Keratinocyte (primary cell): ENCODE data around the gene OR2AT4. TPM values are rescaled to one million over a fixed set of nuclear protein-coding genes. Genes with fewer than 3 reads are reported as not detected.
"Not testable (repeated sequence)": the region's sequence is repeated elsewhere in the genome, so short reads cannot be mapped to it uniquely, and the experiment has no call there.

Experiments used
- DNase-seq: peaks from one replicate; pipeline ENCODE4 v3.0.0-alpha.2; 2011; ENCODE audit warnings: low read depth, missing footprints, low spot score
- FAIRE-seq: peaks from 2 replicates; lab custom pipeline; 2011; peaks lifted over from hg19 to GRCh38; lab: Jason Lieb, UNC
- H2AFZ ChIP-seq: 2 replicates; pipeline ENCODE4 v1.6.0; 2012; ENCODE audit warnings: low read length, control low read depth, inconsistent platforms; ENCODE audit not compliant: control insufficient read depth
- H3K27ac ChIP-seq: 2 replicates; pipeline ENCODE4 v1.5.1; 2011; ENCODE audit warnings: low read length; ENCODE audit not compliant: control insufficient read depth, insufficient read depth
- H3K27me3 ChIP-seq: 3 replicates; pipeline ENCODE4 v1.6.0; 2011; ENCODE audit warnings: low read length; ENCODE audit not compliant: control insufficient read depth, insufficient read depth; ENCODE audit errors: extremely low read depth
- H3K36me3 ChIP-seq, 2 experiments: 2 replicates in 1 of 2; 3 replicates in 1 of 2; pipeline ENCODE4 v1.5.1; 2011; ENCODE audit warnings: low read length in 2 of 2, mild to moderate bottlenecking in 1 of 2; ENCODE audit not compliant: control insufficient read depth in 2 of 2, insufficient read depth in 2 of 2; ENCODE audit errors: extremely low read depth in 1 of 2
- H3K4me1 ChIP-seq: 3 replicates; pipeline ENCODE4 v1.5.1; 2011; ENCODE audit warnings: low read length; ENCODE audit not compliant: control insufficient read depth, insufficient read depth; ENCODE audit errors: extremely low read depth
- H3K4me2 ChIP-seq: 3 replicates; pipeline ENCODE4 v1.6.0; 2011; ENCODE audit warnings: low read depth, low read length; ENCODE audit not compliant: control insufficient read depth, insufficient read depth; ENCODE audit errors: extremely low read depth
- H3K4me3 ChIP-seq, 3 experiments: fragments of 200-600 bp in 1 of 3; sonication (generic) in 1 of 3; 2 replicates in 2 of 3; 3 replicates in 1 of 3; pipeline ENCODE4 v1.5.1; 2011 to 2016; ENCODE audit warnings: low read length in 3 of 3, mild to moderate bottlenecking in 3 of 3, control low read depth in 2 of 3, inconsistent platforms in 1 of 3, low read depth in 1 of 3, mixed read lengths in 1 of 3, mixed run types in 1 of 3, moderate library complexity in 1 of 3; ENCODE audit not compliant: control insufficient read depth in 2 of 3, insufficient read depth in 2 of 3; ENCODE audit errors: extremely low read depth in 1 of 3
- H3K79me2 ChIP-seq: 2 replicates; pipeline ENCODE4 v1.6.0; 2012; ENCODE audit warnings: low read length; ENCODE audit not compliant: control insufficient read depth, insufficient read depth
- H3K9ac ChIP-seq: 3 replicates; pipeline ENCODE4 v1.6.0; 2011; ENCODE audit warnings: low read length; ENCODE audit not compliant: control insufficient read depth, insufficient read depth; ENCODE audit errors: extremely low read depth
- H3K9me1 ChIP-seq: 3 replicates; pipeline ENCODE4 v1.6.0; 2011; ENCODE audit warnings: low read length; ENCODE audit not compliant: control insufficient read depth, insufficient read depth; ENCODE audit errors: extremely low read depth
- H3K9me3 ChIP-seq: 2 replicates; pipeline ENCODE4 v1.5.1; 2012; ENCODE audit warnings: low read depth, low read length; ENCODE audit not compliant: control insufficient read depth
- H4K20me1 ChIP-seq: 3 replicates; pipeline ENCODE4 v1.6.0; 2011; ENCODE audit warnings: low read length; ENCODE audit not compliant: control insufficient read depth, insufficient read depth; ENCODE audit errors: extremely low read depth
- EZH2 ChIP-seq: IDR thresholded peaks from one replicate; pipeline ENCODE4 v1.6.1; 2012; ENCODE audit warnings: inconsistent platforms, mild to moderate bottlenecking, low read length, moderate library complexity
- dilution Hi-C: fragments of 300-500 bp; cut with MboI; formaldehyde crosslinking; loops from one replicate; pipeline ENCODE4 v1.7.0; 2020; ENCODE audit warnings: low sequenced_read_pairs; ENCODE audit not compliant: extremely low pct_ligation_motif_present
- polyA plus RNA-seq, 5 experiments: library from polyadenylated mRNA; depleted of rRNA in 3 of 5; stranded (reverse) in 3 of 5; stranded (forward) in 1 of 5; unstranded in 1 of 5; fragments of >200 nt; gene quantifications; 1 replicate in 1 of 5; 2 replicates in 3 of 5; 3 replicates in 1 of 5; pipeline versions ENCODE4 v1.2.1 to v1.2.3, GENCODE V29; 2011 to 2012; ENCODE audit warnings: missing spikeins in 2 of 5, low read depth in 1 of 5, low replicate concordance in 1 of 5
- TF ChIP-seq, protein P1 (sequence below), 3 experiments: IDR thresholded peaks in 1 of 3; conservative IDR thresholded peaks in 1 of 3; optimal IDR thresholded peaks in 1 of 3; 2 replicates in 2 of 3; 3 replicates in 1 of 3; pipeline versions ENCODE3 to v1.5.1; 2011; ENCODE audit warnings: low read length in 3 of 3, mild to moderate bottlenecking in 3 of 3, moderate library complexity in 2 of 3, control low read depth in 1 of 3, inconsistent platforms in 1 of 3; ENCODE audit not compliant: insufficient read depth in 2 of 3; ENCODE audit errors: extremely low read depth in 1 of 3

Gene OR2AT4
- polyA plus RNA-seq, 1 donor (not counting 4 experiments of a cell fraction or from before 2014, with no cell fraction given) = not detected

- Histone ChIP-seq H3K27me3 (no peaks in the 10 kb centered on the region), H3K4me3 (no peak overlapping the region), H3K36me3 (no peaks in the 10 kb centered on the region), H3K79me2 (no peaks in the 10 kb centered on the region), H4K20me1 (no peaks in the 10 kb centered on the region), H3K4me2 (no peak overlapping the region), H3K9ac (no peak overlapping the region), H3K4me1 (no peaks in the 10 kb centered on the region), H2AFZ (no peak overlapping the region), H3K9me3 (no peaks in the 10 kb centered on the region), H3K27ac (no peak overlapping the region), H3K9me1 (no peaks in the 10 kb centered on the region)
- TF ChIP-seq EZH2 = no peak
- TF ChIP-seq, protein P1, sequence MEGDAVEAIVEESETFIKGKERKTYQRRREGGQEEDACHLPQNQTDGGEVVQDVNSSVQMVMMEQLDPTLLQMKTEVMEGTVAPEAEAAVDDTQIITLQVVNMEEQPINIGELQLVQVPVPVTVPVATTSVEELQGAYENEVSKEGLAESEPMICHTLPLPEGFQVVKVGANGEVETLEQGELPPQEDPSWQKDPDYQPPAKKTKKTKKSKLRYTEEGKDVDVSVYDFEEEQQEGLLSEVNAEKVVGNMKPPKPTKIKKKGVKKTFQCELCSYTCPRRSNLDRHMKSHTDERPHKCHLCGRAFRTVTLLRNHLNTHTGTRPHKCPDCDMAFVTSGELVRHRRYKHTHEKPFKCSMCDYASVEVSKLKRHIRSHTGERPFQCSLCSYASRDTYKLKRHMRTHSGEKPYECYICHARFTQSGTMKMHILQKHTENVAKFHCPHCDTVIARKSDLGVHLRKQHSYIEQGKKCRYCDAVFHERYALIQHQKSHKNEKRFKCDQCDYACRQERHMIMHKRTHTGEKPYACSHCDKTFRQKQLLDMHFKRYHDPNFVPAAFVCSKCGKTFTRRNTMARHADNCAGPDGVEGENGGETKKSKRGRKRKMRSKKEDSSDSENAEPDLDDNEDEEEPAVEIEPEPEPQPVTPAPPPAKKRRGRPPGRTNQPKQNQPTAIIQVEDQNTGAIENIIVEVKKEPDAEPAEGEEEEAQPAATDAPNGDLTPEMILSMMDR (optimal IDR thresholded peaks at IDR 0.05 in 1 of 3, IDR thresholded peaks at IDR 0.05 in 1 of 3, conservative IDR thresholded peaks at IDR 0.05 in 1 of 3; ENCODE audit: extremely low read depth in 1 of 3, insufficient read depth in 2 of 3, low read length in 3 of 3) = no peak
- no peak for DNase-seq
- dilution Hi-C loops = no loop called here
- FAIRE-seq = no peak
Observed at GRCh38 chr11:75051043-75051442, 45.6 kb downstream of the OR2AT4 start.

GRCh38 chr11:75050516-75050915 lies 46.2 kb downstream of the OR2AT4 start:
- no peak overlapping the region for H3K27ac ChIP-seq
- H3K9me1 ChIP-seq = no peaks in the 10 kb centered on the region
- no peaks in the 10 kb centered on the region for H3K9me3 ChIP-seq
- H2AFZ ChIP-seq = no peak overlapping the region
- H3K4me3 ChIP-seq = no peak overlapping the region
- no peaks in the 10 kb centered on the region for H4K20me1 ChIP-seq
- DNase-seq (no peak), FAIRE-seq (no peak)
- H3K27me3 ChIP-seq = no peaks in the 10 kb centered on the region
- H3K9ac ChIP-seq = no peak overlapping the region
- H3K4me1 ChIP-seq = no peaks in the 10 kb centered on the region
- H3K36me3 ChIP-seq = no peaks in the 10 kb centered on the region
- H3K79me2 ChIP-seq = no peaks in the 10 kb centered on the region
- dilution Hi-C loops = no loop called here
- no peak overlapping the region for H3K4me2 ChIP-seq
- TF ChIP-seq EZH2 = no peak
- TF ChIP-seq, protein P1 (optimal IDR thresholded peaks at IDR 0.05 in 1 of 3, IDR thresholded peaks at IDR 0.05 in 1 of 3, conservative IDR thresholded peaks at IDR 0.05 in 1 of 3; ENCODE audit: extremely low read depth in 1 of 3, insufficient read depth in 2 of 3, low read length in 3 of 3) = no peak

DNA sequence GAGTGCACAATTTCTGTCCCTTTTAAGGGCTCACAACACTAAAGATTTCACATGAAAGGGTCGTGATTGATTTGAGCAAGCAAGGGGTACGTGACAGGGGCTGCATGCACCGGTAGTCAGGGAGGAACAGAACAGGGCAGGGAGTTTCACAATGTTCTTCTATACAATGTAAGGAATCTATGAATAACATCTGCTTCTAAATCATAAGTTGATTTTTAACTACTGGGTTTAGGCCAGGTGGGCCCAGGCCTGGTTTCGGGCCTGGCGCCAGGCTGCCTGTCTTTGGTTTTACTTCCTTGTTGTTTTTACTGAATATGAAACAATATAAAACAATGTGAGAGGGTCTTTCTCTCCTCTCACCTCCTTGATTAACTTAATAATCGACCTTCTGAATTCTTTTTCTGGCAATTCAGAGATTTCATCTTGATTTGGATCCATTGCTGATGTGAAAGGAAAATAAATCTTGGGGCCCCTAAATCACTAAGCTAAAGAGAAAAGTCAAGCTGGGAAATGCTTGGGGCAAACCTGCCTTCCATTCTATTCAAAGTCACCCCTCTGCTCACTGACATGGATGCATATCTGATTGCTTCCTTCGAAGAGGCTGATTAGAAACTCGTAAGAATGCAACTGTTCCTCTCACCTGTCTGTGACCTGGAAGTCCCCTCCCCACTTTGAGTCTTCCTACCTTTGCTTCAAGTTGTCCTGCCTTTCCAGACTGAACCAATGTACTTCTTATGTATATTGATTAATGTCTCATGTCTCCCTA lies 47.0 kb downstream of the OR2AT4 start:
- H3K27me3 ChIP-seq, FAIRE-seq, H3K36me3 ChIP-seq: not testable (repeated sequence)

More for the DNA sequence above, 47.0 kb downstream of the OR2AT4 start:
- H3K4me2 ChIP-seq, H3K9me3 ChIP-seq, H3K4me1 ChIP-seq, H3K9ac ChIP-seq, H2AFZ ChIP-seq, H3K27ac ChIP-seq, H3K9me1 ChIP-seq, H3K79me2 ChIP-seq, H4K20me1 ChIP-seq, H3K4me3 ChIP-seq, DNase-seq: not testable (repeated sequence)
- dilution Hi-C loops = loop anchor here (25.0 kb wide), 1 partner anchor 163 kb away; no protein-coding TSS in a partner anchor
